ENCODE data around the gene EMC8. TPM values are rescaled to one million over a fixed set of nuclear protein-coding genes. Genes with fewer than 3 reads are reported as not detected.

The EMC8 gene
- polyA plus RNA-seq, 1 donor (not counting 4 experiments of a cell fraction or from before 2014, with no cell fraction given) = 38.5 TPM

- Histone ChIP-seq H3K4me1 (ENCODE audit: control insufficient read depth, extremely low read depth, insufficient read depth, low read length) (no peaks in the 10 kb centered on the region), H3K9ac (ENCODE audit: control insufficient read depth, extremely low read depth, insufficient read depth, low read length) (no peak overlapping the region), H3K9me1 (ENCODE audit: control insufficient read depth, extremely low read depth, insufficient read depth, low read length) (no peaks in the 10 kb centered on the region), H3K79me2 (ENCODE audit: control insufficient read depth, insufficient read depth, low read length) (no peaks in the 10 kb centered on the region), H4K20me1 (ENCODE audit: control insufficient read depth, extremely low read depth, insufficient read depth, low read length) (no peaks in the 10 kb centered on the region), H3K27ac (ENCODE audit: control insufficient read depth, insufficient read depth, low read length) (no peak overlapping the region), H3K36me3 (ENCODE audit: control insufficient read depth in 2 of 2, extremely low read depth in 1 of 2, insufficient read depth in 2 of 2, low read length in 2 of 2) (no peaks in the 10 kb centered on the region), H2AFZ (ENCODE audit: control insufficient read depth, low read length) (no peak overlapping the region), H3K4me2 (ENCODE audit: control insufficient read depth, extremely low read depth, insufficient read depth, low read depth, low read length) (no peak overlapping the region), H3K4me3 (ENCODE audit: control insufficient read depth in 2 of 3, extremely low read depth in 1 of 3, insufficient read depth in 2 of 3, low read depth in 1 of 3, low read length in 3 of 3) (no peak overlapping the region), H3K27me3 (ENCODE audit: control insufficient read depth, extremely low read depth, insufficient read depth, low read length) (peaks cover 10% of the 10 kb centered on the region), H3K9me3 (ENCODE audit: control insufficient read depth, low read depth, low read length) (peaks cover 2% of the 10 kb centered on the region)
- TF ChIP-seq EZH2 (IDR thresholded peaks at IDR 0.05; ENCODE audit: low read length) (no peak), CTCF (optimal IDR thresholded peaks at IDR 0.05 in 1 of 3, IDR thresholded peaks at IDR 0.05 in 1 of 3, conservative IDR thresholded peaks at IDR 0.05 in 1 of 3; ENCODE audit: extremely low read depth in 1 of 3, insufficient read depth in 2 of 3, low read length in 3 of 3) (no peak)
- DNase-seq (ENCODE audit: low read depth, low spot score) (no peak), FAIRE-seq (no peak)
- dilution Hi-C loops (cut with MboI; ENCODE audit: extremely low pct_ligation_motif_present, low sequenced_read_pairs) = no loop called here
Measured at GRCh38 chr16:85833219-85833920, 34.0 kb upstream of the EMC8 start.

GRCh38 chr16:85832570-85833218 is 33.4 kb upstream of the EMC8 start:
- H4K20me1 ChIP-seq (ENCODE audit: control insufficient read depth, extremely low read depth, insufficient read depth, low read length) = no peaks in the 10 kb centered on the region
- H2AFZ ChIP-seq (ENCODE audit: control insufficient read depth, low read length) = no peak overlapping the region
- no peak for DNase-seq (ENCODE audit: low read depth, low spot score)
- H3K27ac ChIP-seq (ENCODE audit: control insufficient read depth, insufficient read depth, low read length) = no peak overlapping the region
- no peak overlapping the region for H3K4me3 ChIP-seq (ENCODE audit: control insufficient read depth in 2 of 3, extremely low read depth in 1 of 3, insufficient read depth in 2 of 3, low read depth in 1 of 3, low read length in 3 of 3)
- no peak for FAIRE-seq
- dilution Hi-C loops (cut with MboI; ENCODE audit: extremely low pct_ligation_motif_present, low sequenced_read_pairs) = no loop called here
- no peak overlapping the region for H3K9ac ChIP-seq (ENCODE audit: control insufficient read depth, extremely low read depth, insufficient read depth, low read length)
- H3K27me3 ChIP-seq (ENCODE audit: control insufficient read depth, extremely low read depth, insufficient read depth, low read length) = peaks cover 10% of the 10 kb centered on the region
- no peaks in the 10 kb centered on the region for H3K79me2 ChIP-seq (ENCODE audit: control insufficient read depth, insufficient read depth, low read length)
- peaks cover 2% of the 10 kb centered on the region for H3K9me3 ChIP-seq (ENCODE audit: control insufficient read depth, low read depth, low read length)
- no peaks in the 10 kb centered on the region for H3K4me1 ChIP-seq (ENCODE audit: control insufficient read depth, extremely low read depth, insufficient read depth, low read length)
- no peaks in the 10 kb centered on the region for H3K36me3 ChIP-seq (ENCODE audit: control insufficient read depth in 2 of 2, extremely low read depth in 1 of 2, insufficient read depth in 2 of 2, low read length in 2 of 2)
- H3K4me2 ChIP-seq (ENCODE audit: control insufficient read depth, extremely low read depth, insufficient read depth, low read depth, low read length) = no peak overlapping the region
- TF ChIP-seq EZH2 (IDR thresholded peaks at IDR 0.05; ENCODE audit: low read length) = no peak
- no peak for TF ChIP-seq CTCF (optimal IDR thresholded peaks at IDR 0.05 in 1 of 3, IDR thresholded peaks at IDR 0.05 in 1 of 3, conservative IDR thresholded peaks at IDR 0.05 in 1 of 3; ENCODE audit: extremely low read depth in 1 of 3, insufficient read depth in 2 of 3, low read length in 3 of 3)
- H3K9me1 ChIP-seq (ENCODE audit: control insufficient read depth, extremely low read depth, insufficient read depth, low read length) = no peaks in the 10 kb centered on the region
